GM10248 (cell line): ENCODE data around the gene IFT81.

ENCODE experiments used
- CTCF ChIA-PET: fragments of 300-600 bp; sonication (Branson Sonifier 250); formaldehyde crosslinking; extraction: SDS; loops from one replicate; lab custom pipeline; 2021; ENCODE audit warnings: antibody characterized with exemption; lab: Yijun Ruan, JAX
- POLR2A ChIA-PET: fragments of 350-650 bp; sonication (Branson Sonifier 250); formaldehyde crosslinking; extraction: SDS; loops from one replicate; lab custom pipeline; 2020; ENCODE audit warnings: antibody characterized with exemption; lab: Yijun Ruan, JAX
- DNase-seq: peaks from one replicate; pipeline ENCODE4 v3.0.0; 2012; ENCODE audit errors: extremely low spot score
- CTCF ChIP-seq: IDR thresholded peaks from 2 replicates; pipeline ENCODE4 v1.5.1; 2012; ENCODE audit warnings: mild to moderate bottlenecking, low read depth; ENCODE audit errors: extremely low read depth, missing control alignments, control extremely low read depth

IFT81 gene

DNA sequence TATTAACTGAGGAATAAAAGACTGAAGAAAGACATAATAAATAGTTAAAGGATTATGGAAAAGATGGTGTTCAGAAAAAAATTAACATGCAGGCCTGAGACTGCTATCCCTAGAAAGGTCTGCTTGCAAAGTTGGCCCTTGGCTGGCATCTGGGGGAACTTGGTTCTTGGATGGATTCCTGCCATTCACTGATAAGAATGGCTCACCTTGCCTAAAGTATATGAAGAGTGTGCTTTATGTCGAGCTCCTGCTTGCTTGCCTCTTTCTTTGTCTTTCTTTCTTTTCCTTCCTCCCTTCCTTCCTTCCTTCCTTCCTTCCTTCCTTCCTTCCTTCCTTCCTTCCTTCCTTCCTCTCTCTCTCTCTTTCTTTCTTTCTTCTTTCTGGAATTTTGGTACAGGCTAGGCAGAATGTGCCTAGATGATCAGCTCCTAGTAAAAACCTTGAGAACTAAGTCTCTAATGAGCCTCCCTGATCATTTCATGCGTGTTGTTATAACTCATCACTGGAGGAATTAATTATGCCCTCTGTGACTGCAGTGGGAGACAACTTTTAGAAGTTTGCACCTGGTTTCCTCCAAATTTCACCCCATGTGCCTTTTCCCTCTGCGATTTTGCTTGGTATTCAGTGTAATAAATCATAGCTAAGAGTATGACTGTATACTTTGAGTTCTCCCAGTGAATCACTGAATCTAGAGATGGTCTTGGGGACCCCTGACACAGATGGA is 44.7 kb downstream of the IFT81 start:
- ChIA-PET CTCF (interaction anchor here (0.8 to 1.7 kb wide), 4 partner anchors 11 to 71 kb away, joined by 3 to 6 read pairs (median 3); no protein-coding TSS in a partner anchor), POLR2A (no interaction called here)
- no peak for TF ChIP-seq CTCF

GRCh38 chr12:110170535-110171185 is 46.5 kb downstream of the IFT81 start:
- POLR2A ChIA-PET: no interaction called here

More for the DNA sequence above, 44.7 kb downstream of the IFT81 start:
- no peak for DNase-seq

DNA sequence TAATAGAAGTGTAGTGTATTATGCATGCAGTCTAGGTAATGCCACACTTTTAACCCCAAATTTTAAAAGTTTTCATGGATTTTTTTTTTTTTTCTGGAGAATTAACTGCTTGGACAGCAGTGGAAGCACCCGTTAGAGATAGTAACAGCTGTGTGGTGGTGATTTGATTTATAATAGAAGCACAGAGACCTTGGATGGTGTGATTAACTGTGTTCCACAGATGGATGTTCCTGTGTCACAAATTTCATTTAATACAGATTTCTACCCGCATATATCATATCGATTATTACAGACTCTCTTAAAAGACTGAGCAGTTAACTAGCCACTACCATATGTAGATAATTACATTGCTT is 47.0 kb downstream of the IFT81 start:
- no peak for TF ChIP-seq CTCF
- POLR2A ChIA-PET: no interaction called here
- no peak for DNase-seq
- CTCF ChIA-PET: no interaction called here

More at GRCh38 chr12:110170535-110171185, 46.5 kb downstream of the IFT81 start:
- DNase-seq: no peak
- no peak for TF ChIP-seq CTCF
- CTCF ChIA-PET: interaction anchor here (1.2 kb wide), 1 partner anchor 9 kb away, joined by 3 read pairs; no protein-coding TSS in a partner anchor

DNA sequence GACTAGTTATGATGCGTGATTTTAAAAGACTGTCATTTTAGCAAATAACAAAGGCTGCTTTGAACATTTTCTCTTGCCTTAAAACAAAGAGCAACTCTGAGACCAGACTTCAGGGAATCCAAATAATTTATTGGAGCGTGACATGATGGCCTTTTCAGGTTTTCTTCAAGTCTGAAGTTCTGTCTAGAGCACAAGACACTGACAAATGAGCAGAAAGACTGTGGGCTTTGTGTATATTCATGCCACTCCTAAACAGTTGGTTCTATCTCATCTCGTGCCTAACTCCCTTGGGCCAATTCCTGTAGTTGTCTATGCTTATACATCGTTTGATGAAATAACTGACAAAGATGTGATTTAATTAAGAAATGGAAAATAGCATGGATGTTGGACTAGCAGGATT is 47.5 kb downstream of the IFT81 start:
- DNase-seq: no peak
- POLR2A ChIA-PET: no interaction called here
- no peak for TF ChIP-seq CTCF
- CTCF ChIA-PET: no interaction called here

- TF ChIP-seq CTCF: no peak
- ChIA-PET POLR2A (no interaction called here), CTCF (no interaction called here)
Observed at GRCh38 chr12:110174373-110174996, 50.3 kb downstream of the IFT81 start.

GRCh38 chr12:110175201-110175600 is 51.0 kb downstream of the IFT81 start:
- ChIA-PET CTCF (no interaction called here), POLR2A (no interaction called here)

More at GRCh38 chr12:110174373-110174996, 50.3 kb downstream of the IFT81 start:
- DNase-seq: no peak

More at GRCh38 chr12:110175201-110175600, 51.0 kb downstream of the IFT81 start:
- DNase-seq: no peak
- no peak for TF ChIP-seq CTCF
